Measurements from ENCODE around the gene PCDH9. TPM values are rescaled to one million over a fixed set of nuclear protein-coding genes. Genes with fewer than 3 reads are reported as not detected.

The PCDH9 gene
- total RNA-seq, 4 donors from 2014 or later: 5.7 to 12.9 (median 6.8) TPM

- TF ChIP-seq, protein P1, sequence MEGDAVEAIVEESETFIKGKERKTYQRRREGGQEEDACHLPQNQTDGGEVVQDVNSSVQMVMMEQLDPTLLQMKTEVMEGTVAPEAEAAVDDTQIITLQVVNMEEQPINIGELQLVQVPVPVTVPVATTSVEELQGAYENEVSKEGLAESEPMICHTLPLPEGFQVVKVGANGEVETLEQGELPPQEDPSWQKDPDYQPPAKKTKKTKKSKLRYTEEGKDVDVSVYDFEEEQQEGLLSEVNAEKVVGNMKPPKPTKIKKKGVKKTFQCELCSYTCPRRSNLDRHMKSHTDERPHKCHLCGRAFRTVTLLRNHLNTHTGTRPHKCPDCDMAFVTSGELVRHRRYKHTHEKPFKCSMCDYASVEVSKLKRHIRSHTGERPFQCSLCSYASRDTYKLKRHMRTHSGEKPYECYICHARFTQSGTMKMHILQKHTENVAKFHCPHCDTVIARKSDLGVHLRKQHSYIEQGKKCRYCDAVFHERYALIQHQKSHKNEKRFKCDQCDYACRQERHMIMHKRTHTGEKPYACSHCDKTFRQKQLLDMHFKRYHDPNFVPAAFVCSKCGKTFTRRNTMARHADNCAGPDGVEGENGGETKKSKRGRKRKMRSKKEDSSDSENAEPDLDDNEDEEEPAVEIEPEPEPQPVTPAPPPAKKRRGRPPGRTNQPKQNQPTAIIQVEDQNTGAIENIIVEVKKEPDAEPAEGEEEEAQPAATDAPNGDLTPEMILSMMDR (IDR thresholded peaks at IDR 0.05): no peak
- DNase-seq (ENCODE audit: low spot score) (no peak), ATAC-seq (ENCODE audit: low FRiP score) (no peak)
These were observed 90.6 kb downstream of the PCDH9 start for GRCh38 chr13:67139551-67139950.

DNA sequence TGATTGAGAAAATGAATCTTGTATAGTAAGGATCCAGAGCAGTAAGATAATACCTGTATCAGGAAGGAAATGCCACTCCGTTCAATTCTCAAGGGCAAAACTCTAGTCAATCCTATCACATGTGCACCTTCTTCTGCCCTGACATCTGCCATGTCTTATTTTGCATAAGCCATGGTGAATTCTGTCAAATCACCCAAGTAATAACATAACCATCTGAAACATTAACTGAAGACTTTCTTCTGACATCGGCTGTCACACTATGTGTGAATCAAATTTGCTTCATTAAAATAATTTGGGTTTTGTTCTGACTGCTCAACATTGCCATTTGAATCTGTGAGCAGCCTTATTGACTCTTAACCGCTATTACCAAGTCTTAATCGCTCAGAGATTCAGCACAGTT lies 91.2 kb downstream of the PCDH9 start:
- TF ChIP-seq, protein P1 (IDR thresholded peaks at IDR 0.05): no peak
- DNase-seq (ENCODE audit: low spot score) (no peak), ATAC-seq (ENCODE audit: low FRiP score) (no peak)

- DNase-seq (ENCODE audit: low spot score): no peak
- ATAC-seq (ENCODE audit: low FRiP score): no peak
- TF ChIP-seq, protein P1 (IDR thresholded peaks at IDR 0.05): no peak
These were observed 92.9 kb downstream of the PCDH9 start for GRCh38 chr13:67137044-67137735.

DNA sequence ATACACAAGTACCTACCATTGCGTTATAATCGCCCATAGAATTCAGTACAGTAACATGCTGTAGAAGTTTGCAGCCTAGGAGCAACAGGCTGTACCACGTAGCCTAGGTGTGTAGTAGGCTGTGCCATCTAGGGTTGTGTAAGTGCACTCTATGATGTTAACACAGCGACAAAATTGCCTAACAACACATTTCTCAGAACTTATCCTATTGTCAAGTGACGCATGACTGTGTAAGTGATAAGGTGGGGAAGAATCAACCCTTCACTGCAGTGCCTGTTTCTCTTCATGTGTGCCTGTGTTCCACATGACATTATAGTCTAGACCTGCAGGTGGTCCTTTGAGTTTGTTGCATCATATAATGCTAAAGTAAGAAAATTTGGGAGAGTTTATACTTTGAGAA lies 94.0 kb downstream of the PCDH9 start:
- no peak for ATAC-seq (ENCODE audit: low FRiP score)

GRCh38 chr13:67135356-67135755 lies 94.8 kb downstream of the PCDH9 start:
- ATAC-seq (ENCODE audit: low FRiP score) (no peak), DNase-seq (ENCODE audit: low spot score) (no peak)
- TF ChIP-seq, protein P1 (IDR thresholded peaks at IDR 0.05): no peak

More for the DNA sequence above, 94.0 kb downstream of the PCDH9 start:
- TF ChIP-seq, protein P1 (IDR thresholded peaks at IDR 0.05): no peak
- DNase-seq (ENCODE audit: low spot score): no peak

- TF ChIP-seq, protein P1 (IDR thresholded peaks at IDR 0.05): no peak
- ATAC-seq (ENCODE audit: low FRiP score): no peak
- DNase-seq (ENCODE audit: low spot score): no peak
These were observed 95.6 kb downstream of the PCDH9 start for GRCh38 chr13:67134417-67135129.

DNA sequence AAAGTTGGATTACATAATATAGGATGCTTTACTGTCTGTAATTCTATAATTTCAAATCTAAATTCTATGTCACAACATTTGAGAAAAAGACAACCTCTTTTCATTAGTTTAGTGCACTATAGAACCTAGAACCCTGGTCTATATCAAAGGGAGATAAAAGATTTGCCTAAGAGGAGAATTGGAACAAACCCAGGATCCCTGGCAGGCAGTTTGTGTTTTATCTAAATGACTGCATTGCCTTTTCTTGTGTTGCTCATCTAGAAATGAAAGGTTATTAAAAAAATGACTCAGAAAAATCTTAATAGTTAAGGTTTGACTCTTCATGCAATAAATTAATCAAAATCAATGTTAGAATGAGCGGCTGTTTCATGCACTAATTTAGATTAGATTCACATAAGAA lies 96.7 kb downstream of the PCDH9 start:
- ATAC-seq (ENCODE audit: low FRiP score) (no peak), DNase-seq (ENCODE audit: low spot score) (no peak)
- TF ChIP-seq, protein P1 (IDR thresholded peaks at IDR 0.05): no peak

All from omental fat pad (tissue), 4 donors.